Activated T-cell treated with anti-CD3 and anti-CD28 coated beads, Interleukin-2, amount 50 U/mL, for 24 hours (primary cell): ENCODE data around the gene WIPI1.

ENCODE experiments used
- DNase-seq: peaks from one replicate; pipeline ENCODE4 v3.0.0-alpha.2; 2020
- H3K27ac Mint-ChIP-seq: 2 replicates; pipeline ENCODE4 v1.8.0; 2020; ENCODE audit warnings: mild to moderate bottlenecking, mixed read lengths
- H3K27me3 Mint-ChIP-seq: 2 replicates; pipeline ENCODE4 v1.8.0; 2020; ENCODE audit warnings: mixed read lengths
- H3K36me3 Mint-ChIP-seq: 2 replicates; pipeline ENCODE4 v1.8.0; 2020; ENCODE audit warnings: low read depth, mixed read lengths
- H3K4me1 Mint-ChIP-seq: 2 replicates; pipeline ENCODE4 v1.8.0; 2020; ENCODE audit warnings: low read depth, mixed read lengths
- H3K4me3 Mint-ChIP-seq: 2 replicates; pipeline ENCODE4 v1.8.0; 2020; ENCODE audit warnings: mild to moderate bottlenecking, moderate library complexity, mixed read lengths
- H3K9me3 Mint-ChIP-seq: 2 replicates; pipeline ENCODE4 v1.8.0; 2020; ENCODE audit warnings: mixed read lengths

The WIPI1 gene

GRCh38 chr17:68468788-68469187 lies 11.5 kb upstream of the WIPI1 start:
- Mint-ChIP-seq H3K27me3 (no peaks in the 10 kb centered on the region), H3K9me3 (no peaks in the 10 kb centered on the region), H3K36me3 (no peaks in the 10 kb centered on the region), H3K4me1 (peaks cover 2% of the 10 kb centered on the region), H3K27ac (no peak overlapping the region), H3K4me3 (no peak overlapping the region)
- DNase-seq: no peak

- peaks cover 2% of the 10 kb centered on the region for H3K4me1 Mint-ChIP-seq
- no peaks in the 10 kb centered on the region for H3K36me3 Mint-ChIP-seq
- H3K9me3 Mint-ChIP-seq: no peaks in the 10 kb centered on the region
- no peak overlapping the region for H3K4me3 Mint-ChIP-seq
- no peak for DNase-seq
- H3K27me3 Mint-ChIP-seq: no peaks in the 10 kb centered on the region
- no peak overlapping the region for H3K27ac Mint-ChIP-seq
Observed at GRCh38 chr17:68468334-68468733, 11.0 kb upstream of the WIPI1 start.

DNA sequence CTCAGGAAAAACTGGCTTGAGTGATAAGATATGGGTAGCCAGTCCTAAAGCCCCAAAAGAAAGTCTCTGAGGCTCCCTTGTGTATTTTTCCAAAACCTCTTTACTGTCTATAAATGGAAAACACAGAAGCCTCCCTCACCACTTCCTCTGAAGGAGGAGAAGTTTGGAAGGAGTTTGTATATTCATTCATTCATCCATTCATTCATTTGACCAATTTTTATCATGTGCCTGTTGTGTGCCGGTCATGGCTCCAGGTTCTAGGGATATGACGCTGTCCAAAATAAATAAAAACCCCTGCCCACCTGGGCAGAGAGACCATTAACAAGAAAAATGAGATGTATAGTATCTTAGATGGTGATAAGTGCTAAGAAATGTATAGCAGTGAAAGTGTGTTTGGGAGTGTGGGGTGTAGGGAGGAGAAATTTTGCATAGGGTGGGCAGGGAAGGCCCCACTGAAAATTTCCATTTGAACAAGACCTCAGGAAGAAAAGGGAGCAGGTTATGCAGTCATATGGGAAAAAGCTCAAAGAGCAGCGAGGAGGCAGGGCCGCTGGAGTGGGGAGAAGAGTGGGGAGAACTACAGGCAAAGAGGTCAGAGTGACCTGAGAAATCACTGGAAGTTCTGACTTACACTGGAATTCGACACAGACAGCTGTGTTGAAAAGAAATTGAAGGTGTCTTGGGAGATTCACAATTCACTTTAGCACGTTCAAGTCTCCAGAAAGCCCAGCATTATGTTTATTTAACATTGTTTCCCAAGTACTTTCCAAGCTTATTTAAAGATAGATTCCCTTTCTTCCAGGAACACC lies 6.1 kb upstream of the WIPI1 start:
- Mint-ChIP-seq H3K27me3 (no peaks in the 10 kb centered on the region), H3K9me3 (no peaks in the 10 kb centered on the region), H3K36me3 (no peaks in the 10 kb centered on the region), H3K27ac (no peak overlapping the region), H3K4me3 (no peak overlapping the region), H3K4me1 (peaks cover 43% of the 10 kb centered on the region)
- no peak for DNase-seq

- Mint-ChIP-seq H3K9me3 (no peaks in the 10 kb centered on the region), H3K27me3 (no peaks in the 10 kb centered on the region), H3K4me3 (no peak overlapping the region), H3K4me1 (peaks cover 51% of the 10 kb centered on the region), H3K27ac (peak overlapping the region; percentile 23), H3K36me3 (no peaks in the 10 kb centered on the region)
- peak; percentile 69 for DNase-seq
Observed at GRCh38 chr17:68462381-68463210, 5.3 kb upstream of the WIPI1 start.

DNA sequence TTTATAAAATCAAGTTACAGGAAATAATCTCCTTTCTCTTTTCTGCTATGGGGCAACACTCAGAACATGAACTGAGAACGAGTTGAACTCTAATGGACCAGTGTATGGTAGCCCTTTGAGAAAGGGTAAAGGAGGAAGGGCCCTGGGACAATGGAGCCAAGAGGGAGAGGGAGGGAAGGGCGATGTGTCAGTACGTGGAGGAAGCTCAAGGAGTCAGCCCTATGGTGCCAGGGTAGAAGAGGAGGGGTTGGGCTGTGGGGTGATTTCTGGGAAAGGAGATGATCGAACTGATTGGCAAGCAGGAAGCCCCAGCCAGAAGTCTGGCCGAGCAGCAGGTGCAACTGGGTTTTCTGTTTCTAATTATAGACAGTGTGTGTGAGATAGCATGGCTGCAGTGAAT lies 4.3 kb upstream of the WIPI1 start:
- peak overlapping the region; percentile 30 for H3K4me3 Mint-ChIP-seq
- peaks cover 56% of the 10 kb centered on the region for H3K4me1 Mint-ChIP-seq
- DNase-seq: peak; percentile 42
- H3K27ac Mint-ChIP-seq: peak overlapping the region; percentile 90
- no peaks in the 10 kb centered on the region for H3K36me3 Mint-ChIP-seq
- peaks cover 1% of the 10 kb centered on the region for H3K27me3 Mint-ChIP-seq
- no peaks in the 10 kb centered on the region for H3K9me3 Mint-ChIP-seq

DNA sequence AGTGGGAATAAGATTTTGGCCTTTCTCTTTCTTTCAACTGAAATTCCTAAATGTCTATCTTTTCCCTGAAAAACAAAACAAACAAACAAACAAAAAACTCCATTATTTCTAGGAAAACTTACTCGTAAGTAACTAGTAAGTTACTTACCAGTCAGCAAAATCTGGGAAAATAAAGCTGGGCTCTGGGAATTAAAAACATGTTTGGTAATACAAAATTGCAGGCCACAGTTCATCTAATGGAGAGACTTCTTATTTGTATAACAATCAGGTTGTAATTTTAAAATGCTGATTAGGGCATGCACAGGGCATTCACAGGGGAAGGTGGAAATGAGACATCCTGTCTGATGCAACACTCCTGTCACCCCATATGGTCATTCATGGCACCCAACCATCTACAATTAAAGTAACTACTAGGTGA lies 3.8 kb upstream of the WIPI1 start:
- Mint-ChIP-seq H3K27me3 (peaks cover 2% of the 10 kb centered on the region), H3K36me3 (no peaks in the 10 kb centered on the region), H3K9me3 (no peaks in the 10 kb centered on the region), H3K4me3 (peak overlapping the region; percentile 43), H3K27ac (peak overlapping the region; percentile 90), H3K4me1 (peaks cover 61% of the 10 kb centered on the region)
- no peak for DNase-seq

DNA sequence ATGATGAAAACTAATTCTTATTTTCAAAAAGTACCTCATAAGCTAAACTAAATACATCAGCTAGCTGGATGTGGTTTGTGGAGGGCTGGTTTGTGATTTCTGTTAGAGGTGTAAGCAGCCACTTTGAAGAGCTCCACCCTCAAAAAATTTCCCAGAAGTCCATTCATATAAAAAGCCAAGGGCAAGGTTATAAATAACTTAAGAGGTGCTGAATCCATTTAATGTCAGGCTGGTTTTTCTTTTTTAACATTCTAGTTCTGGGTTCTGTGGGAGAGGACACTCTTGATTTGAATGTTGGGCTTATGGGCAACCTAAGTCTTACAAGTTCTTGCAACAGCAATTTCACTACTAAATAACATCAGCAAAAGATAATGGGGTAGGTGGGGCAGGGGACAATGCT lies 3.4 kb upstream of the WIPI1 start:
- DNase-seq: no peak
- H3K36me3 Mint-ChIP-seq: no peaks in the 10 kb centered on the region
- peaks cover 63% of the 10 kb centered on the region for H3K4me1 Mint-ChIP-seq
- H3K4me3 Mint-ChIP-seq: peak overlapping the region; percentile 43
- H3K9me3 Mint-ChIP-seq: no peaks in the 10 kb centered on the region
- H3K27ac Mint-ChIP-seq: peak overlapping the region; percentile 90
- H3K27me3 Mint-ChIP-seq: peaks cover 2% of the 10 kb centered on the region

DNA sequence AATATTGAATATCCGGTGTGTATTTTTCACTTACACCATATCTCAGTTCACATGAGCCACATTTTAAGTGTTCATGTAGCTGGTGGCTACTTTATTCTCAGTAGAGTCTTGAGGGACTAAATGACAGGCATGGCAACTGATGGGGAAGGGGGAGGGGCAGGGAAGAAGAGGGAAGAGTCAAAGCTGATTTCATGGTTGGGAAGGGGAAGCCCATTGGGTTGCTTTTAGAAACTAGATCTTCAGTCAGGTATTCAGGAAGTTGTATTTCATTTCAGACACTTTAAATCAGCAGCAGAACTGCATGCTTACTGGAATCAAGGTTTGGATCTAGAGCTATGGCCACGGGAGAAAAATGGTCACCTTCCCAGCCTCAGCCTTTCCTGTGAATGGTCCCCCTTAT lies 2.9 kb upstream of the WIPI1 start:
- Mint-ChIP-seq H3K9me3 (no peaks in the 10 kb centered on the region), H3K36me3 (no peaks in the 10 kb centered on the region), H3K27me3 (peaks cover 2% of the 10 kb centered on the region), H3K27ac (peak overlapping the region; percentile 90), H3K4me3 (peak overlapping the region; percentile 43), H3K4me1 (peaks cover 64% of the 10 kb centered on the region)
- DNase-seq: no peak

DNA sequence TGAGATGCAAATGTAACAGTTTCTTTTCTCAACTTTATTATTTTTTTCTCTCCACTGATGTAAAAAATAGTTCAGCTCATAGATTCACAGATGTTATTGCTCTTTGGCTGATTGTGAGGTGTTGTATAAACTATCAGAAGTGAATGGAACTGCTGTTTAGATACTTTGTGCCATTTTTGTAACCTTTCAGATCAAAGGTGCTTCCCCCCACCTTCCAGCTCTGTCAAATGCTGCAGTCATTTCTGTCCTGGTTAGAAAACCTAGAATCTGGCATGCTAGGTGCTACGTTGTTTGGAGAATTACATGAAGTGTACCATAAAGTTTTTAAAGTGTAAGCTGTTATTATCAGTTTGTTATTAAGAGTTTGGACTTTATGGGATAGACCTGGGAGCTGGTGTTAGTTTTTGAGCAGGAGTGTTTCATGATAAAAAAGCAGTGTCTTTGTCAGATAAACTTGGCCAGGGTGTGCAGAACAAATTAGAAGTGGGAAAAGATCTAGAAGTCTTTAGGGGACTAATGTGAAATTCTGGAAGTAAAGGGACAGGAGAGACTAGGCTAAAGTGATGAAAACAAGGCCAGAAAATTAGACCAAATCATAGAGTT lies 1.8 kb upstream of the WIPI1 start:
- DNase-seq: no peak
- Mint-ChIP-seq H3K27me3 (peaks cover 2% of the 10 kb centered on the region), H3K4me1 (peaks cover 64% of the 10 kb centered on the region), H3K27ac (peak overlapping the region; percentile 33), H3K36me3 (no peaks in the 10 kb centered on the region), H3K4me3 (no peak overlapping the region), H3K9me3 (no peaks in the 10 kb centered on the region)

DNA sequence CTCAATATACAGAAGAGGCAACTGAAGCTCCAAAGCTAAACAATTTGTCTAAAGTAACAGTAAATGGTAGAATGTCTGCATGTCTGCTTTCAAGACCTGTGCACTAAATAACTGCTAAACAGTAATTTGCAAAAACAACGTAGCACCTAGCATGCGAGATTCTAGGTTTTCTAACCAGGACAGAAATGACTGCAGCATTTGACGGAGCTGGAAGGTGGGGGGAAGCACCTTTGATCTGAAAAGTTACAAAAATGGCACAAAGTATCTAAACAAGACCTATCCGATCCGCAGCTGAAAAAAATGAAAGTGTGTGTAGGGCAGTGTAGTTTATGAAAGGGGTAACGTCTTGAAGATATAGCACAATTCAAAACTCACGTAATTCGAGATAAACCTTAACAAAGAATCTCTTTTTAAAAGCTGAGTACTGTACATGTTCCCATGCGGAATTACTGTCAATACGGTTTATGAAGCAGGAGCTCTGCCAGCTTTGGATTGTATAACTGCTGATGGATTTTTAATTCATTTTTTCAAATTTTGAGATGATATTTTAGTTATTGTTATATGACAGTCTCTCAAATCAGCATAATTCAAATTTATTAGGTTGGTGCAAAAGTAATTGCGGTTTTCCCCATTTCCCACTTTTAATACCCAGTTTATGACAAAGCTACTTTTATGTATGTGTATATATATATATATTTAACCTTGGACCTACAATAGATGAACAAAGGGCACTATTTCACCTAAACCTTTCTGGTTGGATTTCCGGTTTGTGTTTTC lies 1.2 kb upstream of the WIPI1 start:
- Mint-ChIP-seq H3K27me3 (peaks cover 2% of the 10 kb centered on the region), H3K9me3 (no peaks in the 10 kb centered on the region), H3K4me3 (peak overlapping the region; percentile 78), H3K4me1 (peaks cover 64% of the 10 kb centered on the region), H3K36me3 (no peaks in the 10 kb centered on the region), H3K27ac (peak overlapping the region; percentile 87)
- DNase-seq: no peak

DNA sequence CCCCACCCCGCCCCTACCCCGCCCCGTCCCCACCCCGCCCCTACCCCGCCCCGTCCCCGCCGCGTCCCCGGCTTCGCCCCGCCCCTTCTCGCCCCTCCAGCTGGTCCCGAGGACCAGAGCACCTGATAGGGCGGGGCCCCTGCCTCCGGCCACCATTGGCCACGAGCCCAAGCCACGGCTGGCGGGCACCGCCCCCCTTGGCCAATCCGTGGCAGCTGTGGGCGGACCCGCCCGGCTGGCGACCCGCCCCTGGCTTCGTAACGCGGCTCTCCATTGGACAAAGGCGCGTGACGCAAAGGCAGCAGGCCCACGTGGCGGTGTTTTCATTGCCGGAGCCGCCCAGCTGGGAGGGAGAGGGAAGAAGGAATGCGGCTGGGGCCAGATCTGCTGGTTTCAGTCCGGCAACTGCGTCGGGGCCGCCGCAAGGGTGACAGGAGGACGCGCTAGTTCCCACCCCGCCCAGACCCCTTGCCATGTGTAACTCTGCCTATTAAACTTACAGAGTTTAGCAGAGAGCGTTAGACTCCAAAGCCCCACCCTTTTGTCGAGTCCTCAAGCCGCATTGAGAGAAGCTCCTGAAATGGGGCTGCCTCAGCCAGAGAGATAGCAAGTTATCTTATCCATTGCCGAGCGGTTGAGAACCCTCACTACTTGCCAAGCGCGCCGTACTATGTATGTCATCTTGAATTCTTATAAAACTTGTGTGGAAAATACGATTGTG lies 403 bp upstream of the WIPI1 start:
- peak; percentile 99 for DNase-seq
- H3K9me3 Mint-ChIP-seq: no peaks in the 10 kb centered on the region
- peaks cover 59% of the 10 kb centered on the region for H3K4me1 Mint-ChIP-seq
- no peaks in the 10 kb centered on the region for H3K36me3 Mint-ChIP-seq
- H3K4me3 Mint-ChIP-seq: peak overlapping the region; percentile 78
- H3K27ac Mint-ChIP-seq: peak overlapping the region; percentile 87
- peaks cover 2% of the 10 kb centered on the region for H3K27me3 Mint-ChIP-seq

GRCh38 chr17:68456339-68457167 lies 743 bp downstream of the WIPI1 start:
- no peak for DNase-seq
- Mint-ChIP-seq H3K4me3 (peak overlapping the region; percentile 81), H3K27ac (peak overlapping the region; percentile 77), H3K27me3 (peaks cover 2% of the 10 kb centered on the region), H3K9me3 (no peaks in the 10 kb centered on the region), H3K36me3 (peaks cover 2% of the 10 kb centered on the region), H3K4me1 (peaks cover 49% of the 10 kb centered on the region)

DNA sequence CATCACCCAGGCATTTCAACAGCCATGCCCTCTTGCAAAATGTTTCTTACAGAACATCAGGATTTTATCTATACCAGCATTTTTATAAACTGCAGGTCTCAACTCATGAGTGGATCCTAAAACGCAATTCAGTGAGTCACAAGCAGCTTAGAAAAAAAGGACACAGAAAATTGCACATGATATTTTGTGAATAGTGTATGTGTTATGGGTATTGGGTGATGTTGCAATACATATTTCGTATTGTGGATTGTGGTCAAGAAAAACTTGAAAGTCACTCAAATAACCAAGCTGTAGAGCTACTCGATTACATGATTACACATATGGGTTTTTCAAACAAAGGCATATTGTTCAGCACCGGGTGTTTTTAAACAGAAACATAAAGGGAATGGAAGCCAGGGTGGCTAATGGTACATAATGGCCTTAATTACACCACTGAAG lies 1.4 kb downstream of the WIPI1 start:
- no peak overlapping the region for H3K27ac Mint-ChIP-seq
- peaks cover 42% of the 10 kb centered on the region for H3K4me1 Mint-ChIP-seq
- peaks cover 2% of the 10 kb centered on the region for H3K27me3 Mint-ChIP-seq
- peaks cover 4% of the 10 kb centered on the region for H3K36me3 Mint-ChIP-seq
- H3K4me3 Mint-ChIP-seq: peak overlapping the region; percentile 81
- DNase-seq: no peak
- H3K9me3 Mint-ChIP-seq: no peaks in the 10 kb centered on the region
